Measurements from ENCODE around the gene APOF. TPM values are rescaled to one million over a fixed set of nuclear protein-coding genes. Genes with fewer than 3 reads are reported as not detected.
"Not testable (repeated sequence)": the region's sequence is repeated elsewhere in the genome, so short reads cannot be mapped to it uniquely, and the experiment has no call there.

Gene APOF
- not detected in 2 replicates for total RNA-seq (2014; rRNA removed; shearing (Covaris generic); ENCODE audit: low replicate concordance)

- Histone ChIP-seq H3K79me2 (ENCODE audit: low read length) (peaks cover 22% of the 10 kb centered on the region), H3K27me3 (ENCODE audit: low read length) (no peaks in the 10 kb centered on the region), H3K4me1 (ENCODE audit: low read length) (peaks cover 19% of the 10 kb centered on the region), H4K20me1 (ENCODE audit: insufficient read depth, low read depth, low read length) (no peaks in the 10 kb centered on the region), H3K9me3 (ENCODE audit: low read length) (no peaks in the 10 kb centered on the region), H2AFZ (ENCODE audit: low read length) (no peak within 1 kb of the TSS), H3K4me2 (ENCODE audit: low read depth, low read length, poor library complexity, severe bottlenecking) (no peak within 1 kb of the TSS), H3K9ac (ENCODE audit: low read length) (no peak within 1 kb of the TSS), H3K9me2 (replicated peaks; ENCODE audit: insufficient read depth, low read length) (no peaks in the 10 kb centered on the region), H3K4me3 (ENCODE audit: low read length) (no peak within 1 kb of the TSS), H3K27ac (ENCODE audit: low read length) (no peak within 1 kb of the TSS), H3K36me3 (ENCODE audit: insufficient read depth, low read length) (no peaks in the 10 kb centered on the region)
- no peak for DNase-seq
Measured at GRCh38 chr12:56362130-56363059, at the start of gene APOF. Gene APOF, minus strand, starts transcription at chr12:56362857. Its CDS starts 112 bp downstream, at chr12:56362745.

- H3K9ac ChIP-seq (ENCODE audit: low read length), result no peak overlapping the region
- no peaks in the 10 kb centered on the region for H3K27me3 ChIP-seq (ENCODE audit: low read length)
- H3K36me3 ChIP-seq (ENCODE audit: insufficient read depth, low read length), result no peaks in the 10 kb centered on the region; the same call in 1 of the 2 replicates
- no peaks in the 10 kb centered on the region for H4K20me1 ChIP-seq (ENCODE audit: insufficient read depth, low read depth, low read length)
- H3K79me2 ChIP-seq (ENCODE audit: low read length), result no peaks in the 10 kb centered on the region
- no peaks in the 10 kb centered on the region for H3K4me1 ChIP-seq (ENCODE audit: low read length)
- no peak for DNase-seq
- H3K4me2 ChIP-seq (ENCODE audit: low read depth, low read length, poor library complexity, severe bottlenecking), result no peak overlapping the region
- H3K9me3 ChIP-seq (ENCODE audit: low read length), result no peaks in the 10 kb centered on the region
- no peaks in the 10 kb centered on the region for H3K9me2 ChIP-seq (replicated peaks; ENCODE audit: insufficient read depth, low read length)
- H2AFZ ChIP-seq (ENCODE audit: low read length), result no peak overlapping the region
- no peak overlapping the region for H3K27ac ChIP-seq (ENCODE audit: low read length)
- H3K4me3 ChIP-seq (ENCODE audit: low read length), result no peak overlapping the region
Measured at GRCh38 chr12:56411781-56412639, 49.4 kb upstream of the APOF start.

- Histone ChIP-seq H3K79me2 (ENCODE audit: low read length) (no peaks in the 10 kb centered on the region), H3K4me1 (ENCODE audit: low read length) (no peaks in the 10 kb centered on the region), H3K27me3 (ENCODE audit: low read length) (no peaks in the 10 kb centered on the region), H3K4me3 (ENCODE audit: low read length) (no peak overlapping the region), H2AFZ (ENCODE audit: low read length) (no peak overlapping the region), H3K36me3 (ENCODE audit: insufficient read depth, low read length) (no peaks in the 10 kb centered on the region), H3K9me3 (ENCODE audit: low read length) (no peaks in the 10 kb centered on the region), H3K27ac (ENCODE audit: low read length) (no peak overlapping the region), H4K20me1 (ENCODE audit: insufficient read depth, low read depth, low read length) (no peaks in the 10 kb centered on the region), H3K9me2 (replicated peaks; ENCODE audit: insufficient read depth, low read length) (no peaks in the 10 kb centered on the region), H3K4me2 (ENCODE audit: low read depth, low read length, poor library complexity, severe bottlenecking) (no peak overlapping the region), H3K9ac (ENCODE audit: low read length) (no peak overlapping the region)
- DNase-seq, result no peak
Measured at GRCh38 chr12:56410768-56411167, 48.1 kb upstream of the APOF start.

- Histone ChIP-seq H3K4me3 (ENCODE audit: low read length) (no peak overlapping the region), H3K27ac (ENCODE audit: low read length) (no peak overlapping the region), H3K4me2 (ENCODE audit: low read depth, low read length, poor library complexity, severe bottlenecking) (no peak overlapping the region), H3K27me3 (ENCODE audit: low read length) (no peaks in the 10 kb centered on the region), H3K79me2 (ENCODE audit: low read length) (no peaks in the 10 kb centered on the region), H3K9me2 (replicated peaks; ENCODE audit: insufficient read depth, low read length) (no peaks in the 10 kb centered on the region), H3K36me3 (ENCODE audit: insufficient read depth, low read length) (no peaks in the 10 kb centered on the region), H3K9ac (ENCODE audit: low read length) (no peak overlapping the region), H2AFZ (ENCODE audit: low read length) (no peak overlapping the region), H3K4me1 (ENCODE audit: low read length) (no peaks in the 10 kb centered on the region), H4K20me1 (ENCODE audit: insufficient read depth, low read depth, low read length) (no peaks in the 10 kb centered on the region), H3K9me3 (ENCODE audit: low read length) (no peaks in the 10 kb centered on the region)
- no peak for DNase-seq
Measured at GRCh38 chr12:56408799-56409417, 46.3 kb upstream of the APOF start.

GRCh38 chr12:56404227-56404626 lies 41.6 kb upstream of the APOF start:
- not testable (repeated sequence) for H3K9ac ChIP-seq (ENCODE audit: low read length); H4K20me1 ChIP-seq (ENCODE audit: insufficient read depth, low read depth, low read length); H3K27ac ChIP-seq (ENCODE audit: low read length); H2AFZ ChIP-seq (ENCODE audit: low read length); H3K79me2 ChIP-seq (ENCODE audit: low read length); H3K4me1 ChIP-seq (ENCODE audit: low read length); H3K36me3 ChIP-seq (ENCODE audit: insufficient read depth, low read length); H3K4me2 ChIP-seq (ENCODE audit: low read depth, low read length, poor library complexity, severe bottlenecking); H3K4me3 ChIP-seq (ENCODE audit: low read length); H3K9me2 ChIP-seq (replicated peaks; ENCODE audit: insufficient read depth, low read length); H3K9me3 ChIP-seq (ENCODE audit: low read length); H3K27me3 ChIP-seq (ENCODE audit: low read length); DNase-seq

- not testable (repeated sequence) for H4K20me1 ChIP-seq (ENCODE audit: insufficient read depth, low read depth, low read length); H3K4me2 ChIP-seq (ENCODE audit: low read depth, low read length, poor library complexity, severe bottlenecking); H3K27me3 ChIP-seq (ENCODE audit: low read length); H3K9ac ChIP-seq (ENCODE audit: low read length); H3K36me3 ChIP-seq (ENCODE audit: insufficient read depth, low read length); H3K4me3 ChIP-seq (ENCODE audit: low read length); H3K79me2 ChIP-seq (ENCODE audit: low read length); H3K4me1 ChIP-seq (ENCODE audit: low read length); H3K27ac ChIP-seq (ENCODE audit: low read length); H3K9me2 ChIP-seq (replicated peaks; ENCODE audit: insufficient read depth, low read length); DNase-seq; H2AFZ ChIP-seq (ENCODE audit: low read length); H3K9me3 ChIP-seq (ENCODE audit: low read length)
Measured at GRCh38 chr12:56401612-56402011, 39.0 kb upstream of the APOF start.

GRCh38 chr12:56401125-56401524 lies 38.5 kb upstream of the APOF start:
- not testable (repeated sequence) for H3K36me3 ChIP-seq (ENCODE audit: insufficient read depth, low read length); H3K9me3 ChIP-seq (ENCODE audit: low read length); H3K27me3 ChIP-seq (ENCODE audit: low read length); H3K9ac ChIP-seq (ENCODE audit: low read length); H2AFZ ChIP-seq (ENCODE audit: low read length); H3K27ac ChIP-seq (ENCODE audit: low read length); H3K4me3 ChIP-seq (ENCODE audit: low read length); H3K9me2 ChIP-seq (replicated peaks; ENCODE audit: insufficient read depth, low read length); H4K20me1 ChIP-seq (ENCODE audit: insufficient read depth, low read depth, low read length); H3K4me1 ChIP-seq (ENCODE audit: low read length); DNase-seq; H3K79me2 ChIP-seq (ENCODE audit: low read length); H3K4me2 ChIP-seq (ENCODE audit: low read depth, low read length, poor library complexity, severe bottlenecking)

- H2AFZ ChIP-seq (ENCODE audit: low read length); H3K36me3 ChIP-seq (ENCODE audit: insufficient read depth, low read length); H4K20me1 ChIP-seq (ENCODE audit: insufficient read depth, low read depth, low read length); H3K4me3 ChIP-seq (ENCODE audit: low read length); H3K79me2 ChIP-seq (ENCODE audit: low read length); H3K4me1 ChIP-seq (ENCODE audit: low read length); H3K27ac ChIP-seq (ENCODE audit: low read length); H3K9me3 ChIP-seq (ENCODE audit: low read length); H3K9ac ChIP-seq (ENCODE audit: low read length); H3K27me3 ChIP-seq (ENCODE audit: low read length); H3K9me2 ChIP-seq (replicated peaks; ENCODE audit: insufficient read depth, low read length); DNase-seq; H3K4me2 ChIP-seq (ENCODE audit: low read depth, low read length, poor library complexity, severe bottlenecking): not testable (repeated sequence)
Measured at GRCh38 chr12:56399466-56399865, 36.8 kb upstream of the APOF start.
